ENCODE data around the gene KLHL22. TPM values are rescaled to one million over a fixed set of nuclear protein-coding genes. Genes with fewer than 3 reads are reported as not detected.

Gene KLHL22
- total RNA-seq, 1 donor from 2014 or later, result 44.7 TPM

GRCh38 chr22:20436307-20436767, 59.3 kb downstream of the KLHL22 start:
- peaks cover 9% of the 10 kb centered on the region for H3K36me3 Mint-ChIP-seq (ENCODE audit: unreplicated experiment)
- peak overlapping the region; percentile 98 for H3K4me3 Mint-ChIP-seq (ENCODE audit: unreplicated experiment)
- H3K9me3 Mint-ChIP-seq (ENCODE audit: unreplicated experiment), result no peaks in the 10 kb centered on the region
- H3K4me1 Mint-ChIP-seq (ENCODE audit: unreplicated experiment), result peaks cover 44% of the 10 kb centered on the region
- no peaks in the 10 kb centered on the region for H3K27me3 Mint-ChIP-seq (ENCODE audit: unreplicated experiment)
- TF ChIP-seq, protein P1, sequence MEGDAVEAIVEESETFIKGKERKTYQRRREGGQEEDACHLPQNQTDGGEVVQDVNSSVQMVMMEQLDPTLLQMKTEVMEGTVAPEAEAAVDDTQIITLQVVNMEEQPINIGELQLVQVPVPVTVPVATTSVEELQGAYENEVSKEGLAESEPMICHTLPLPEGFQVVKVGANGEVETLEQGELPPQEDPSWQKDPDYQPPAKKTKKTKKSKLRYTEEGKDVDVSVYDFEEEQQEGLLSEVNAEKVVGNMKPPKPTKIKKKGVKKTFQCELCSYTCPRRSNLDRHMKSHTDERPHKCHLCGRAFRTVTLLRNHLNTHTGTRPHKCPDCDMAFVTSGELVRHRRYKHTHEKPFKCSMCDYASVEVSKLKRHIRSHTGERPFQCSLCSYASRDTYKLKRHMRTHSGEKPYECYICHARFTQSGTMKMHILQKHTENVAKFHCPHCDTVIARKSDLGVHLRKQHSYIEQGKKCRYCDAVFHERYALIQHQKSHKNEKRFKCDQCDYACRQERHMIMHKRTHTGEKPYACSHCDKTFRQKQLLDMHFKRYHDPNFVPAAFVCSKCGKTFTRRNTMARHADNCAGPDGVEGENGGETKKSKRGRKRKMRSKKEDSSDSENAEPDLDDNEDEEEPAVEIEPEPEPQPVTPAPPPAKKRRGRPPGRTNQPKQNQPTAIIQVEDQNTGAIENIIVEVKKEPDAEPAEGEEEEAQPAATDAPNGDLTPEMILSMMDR (IDR thresholded peaks at IDR 0.05), result no peak
- no peak for DNase-seq (ENCODE audit: extremely low spot score, unreplicated experiment)
- H3K27ac Mint-ChIP-seq (ENCODE audit: unreplicated experiment), result no peak overlapping the region

- peaks cover 8% of the 10 kb centered on the region for H3K36me3 Mint-ChIP-seq (ENCODE audit: unreplicated experiment)
- no peaks in the 10 kb centered on the region for H3K9me3 Mint-ChIP-seq (ENCODE audit: unreplicated experiment)
- H3K4me1 Mint-ChIP-seq (ENCODE audit: unreplicated experiment), result peaks cover 43% of the 10 kb centered on the region
- peak overlapping the region; percentile 72 for H3K4me3 Mint-ChIP-seq (ENCODE audit: unreplicated experiment)
- no peak for DNase-seq (ENCODE audit: extremely low spot score, unreplicated experiment)
- peak overlapping the region; percentile 69 for H3K27ac Mint-ChIP-seq (ENCODE audit: unreplicated experiment)
- TF ChIP-seq, protein P1 (IDR thresholded peaks at IDR 0.05), result no peak
- no peaks in the 10 kb centered on the region for H3K27me3 Mint-ChIP-seq (ENCODE audit: unreplicated experiment)
Observed at GRCh38 chr22:20435436-20436306, 59.9 kb downstream of the KLHL22 start.

DNA sequence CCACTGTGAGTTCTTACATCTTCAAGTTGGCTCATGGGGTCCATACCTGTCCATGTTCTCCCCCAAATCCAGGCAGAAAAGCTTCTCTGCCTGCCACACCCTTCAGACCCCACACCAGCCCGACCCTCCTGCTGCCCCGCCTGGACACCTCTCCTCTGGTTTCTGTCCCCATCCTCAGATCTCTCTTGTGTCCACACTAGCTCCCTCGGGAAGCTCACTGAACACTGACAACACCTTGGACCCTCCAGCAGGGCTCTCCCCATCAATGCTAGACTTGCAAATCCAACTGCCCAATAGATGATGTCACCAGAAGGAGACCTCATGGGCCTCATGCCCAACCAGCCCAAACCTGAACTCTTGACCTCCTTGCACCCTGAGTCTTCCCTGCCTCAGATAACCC, 60.8 kb downstream of the KLHL22 start:
- no peak for DNase-seq (ENCODE audit: extremely low spot score, unreplicated experiment)
- Mint-ChIP-seq H3K9me3 (ENCODE audit: unreplicated experiment) (no peaks in the 10 kb centered on the region), H3K4me3 (ENCODE audit: unreplicated experiment) (peak overlapping the region; percentile 38), H3K27ac (ENCODE audit: unreplicated experiment) (peak overlapping the region; percentile 69), H3K36me3 (ENCODE audit: unreplicated experiment) (peaks cover 6% of the 10 kb centered on the region), H3K27me3 (ENCODE audit: unreplicated experiment) (no peaks in the 10 kb centered on the region), H3K4me1 (ENCODE audit: unreplicated experiment) (peaks cover 42% of the 10 kb centered on the region)
- TF ChIP-seq, protein P1 (IDR thresholded peaks at IDR 0.05), result no peak

DNA sequence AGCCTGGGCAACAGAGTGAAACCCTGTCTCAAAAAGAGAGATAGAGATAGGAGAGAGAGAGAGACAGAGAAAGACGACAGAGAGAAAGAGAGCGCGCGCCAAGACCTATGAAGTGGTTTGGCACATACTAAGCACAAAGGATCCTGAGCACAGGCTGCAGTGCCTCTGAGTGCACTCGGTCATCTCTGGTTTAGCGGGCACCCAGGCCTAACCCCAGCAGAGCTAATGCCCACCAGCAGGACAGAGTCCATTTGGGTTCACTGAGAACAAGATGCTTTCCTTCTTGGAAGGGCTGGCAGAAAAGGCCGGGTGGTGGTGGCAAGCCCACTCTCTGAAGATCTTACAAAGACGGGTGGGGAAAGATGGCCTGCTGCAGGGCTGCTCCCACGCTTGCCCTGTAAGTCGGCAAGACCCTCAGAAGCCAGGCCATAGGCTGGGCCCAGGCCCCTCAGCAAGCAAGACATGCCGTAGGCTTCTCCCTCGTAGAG, 61.3 kb downstream of the KLHL22 start:
- H3K27me3 Mint-ChIP-seq (ENCODE audit: unreplicated experiment), result no peaks in the 10 kb centered on the region
- TF ChIP-seq, protein P1 (IDR thresholded peaks at IDR 0.05), result no peak
- DNase-seq (ENCODE audit: extremely low spot score, unreplicated experiment), result no peak
- no peaks in the 10 kb centered on the region for H3K9me3 Mint-ChIP-seq (ENCODE audit: unreplicated experiment)
- H3K4me3 Mint-ChIP-seq (ENCODE audit: unreplicated experiment), result peak overlapping the region; percentile 16
- peaks cover 38% of the 10 kb centered on the region for H3K4me1 Mint-ChIP-seq (ENCODE audit: unreplicated experiment)
- H3K27ac Mint-ChIP-seq (ENCODE audit: unreplicated experiment), result peak overlapping the region; percentile 69
- peaks cover 6% of the 10 kb centered on the region for H3K36me3 Mint-ChIP-seq (ENCODE audit: unreplicated experiment)

- no peaks in the 10 kb centered on the region for H3K27me3 Mint-ChIP-seq (ENCODE audit: unreplicated experiment)
- TF ChIP-seq, protein P1 (IDR thresholded peaks at IDR 0.05), result no peak
- H3K9me3 Mint-ChIP-seq (ENCODE audit: unreplicated experiment), result no peaks in the 10 kb centered on the region
- peaks cover 9% of the 10 kb centered on the region for H3K36me3 Mint-ChIP-seq (ENCODE audit: unreplicated experiment)
- no peak overlapping the region for H3K27ac Mint-ChIP-seq (ENCODE audit: unreplicated experiment)
- peak overlapping the region; percentile 16 for H3K4me3 Mint-ChIP-seq (ENCODE audit: unreplicated experiment)
- H3K4me1 Mint-ChIP-seq (ENCODE audit: unreplicated experiment), result peaks cover 33% of the 10 kb centered on the region
- DNase-seq (ENCODE audit: extremely low spot score, unreplicated experiment), result no peak
Observed at GRCh38 chr22:20433686-20434241, 61.8 kb downstream of the KLHL22 start.

Data from osteocyte (in vitro differentiated cells).